Psoas muscle (tissue), 8 donors: ENCODE measurements around the gene HPS5. TPM values are rescaled to one million over a fixed set of nuclear protein-coding genes. Genes with fewer than 3 reads are reported as not detected.
"Not testable (repeated sequence)": the region's sequence is repeated elsewhere in the genome, so short reads cannot be mapped to it uniquely, and the experiment has no call there.

Experiments
- ATAC-seq, 4 donors: fragments of 200-7000 bp; cut with Tn5 transposase; one replicate each; pipeline ENCODE4 v1.9.1; 2020; ENCODE audit warnings: moderate library complexity in 3 of 4, mild to moderate bottlenecking in 2 of 4
- DNase-seq, 2 donors: peaks; one replicate each; pipeline ENCODE4 v3.0.0-alpha.2; 2020
- H3K27ac ChIP-seq: fragments of 200-600 bp; one replicate; pipeline ENCODE4 v1.8.0; 2022
- H3K27me3 ChIP-seq, 3 donors: fragments of 200-600 bp in 1 of 3; one replicate each; pipeline versions ENCODE4 v1.6.1 to v1.8.0; 2013 to 2022; ENCODE audit warnings: low read length in 2 of 3, mild to moderate bottlenecking in 2 of 3, moderate library complexity in 1 of 3; ENCODE audit not compliant: insufficient read depth in 3 of 3
- H3K36me3 ChIP-seq, 2 donors: fragments of 200-600 bp in 1 of 2; one replicate each; pipeline versions ENCODE4 v1.6.1 to v1.8.0; 2013 to 2022; ENCODE audit warnings: low read depth in 1 of 2, mild to moderate bottlenecking in 1 of 2, moderate library complexity in 1 of 2; ENCODE audit not compliant: insufficient read depth in 1 of 2
- H3K4me1 ChIP-seq: fragments of 200-600 bp; one replicate; pipeline ENCODE4 v1.8.0; 2022
- H3K4me3 ChIP-seq: fragments of 200-600 bp; one replicate; pipeline ENCODE4 v1.8.0; 2022; ENCODE audit warnings: mild to moderate bottlenecking
- H3K9me3 ChIP-seq: fragments of 200-600 bp; one replicate; pipeline ENCODE4 v1.8.0; 2022
- CTCF ChIP-seq: fragments of 200-600 bp; IDR thresholded peaks from one replicate; pipeline ENCODE4 v1.8.0; 2022; ENCODE audit warnings: antibody characterized with exemption
- WGBS, 3 donors: extraction: QIAGEN DNeasy Blood & Tissue Kit; methylation state at CpG; one replicate each; pipeline versions ENCODE4 v1.1.6 to v1.1.7; 2013; 5-methylcytosine and 5-hydroxymethylcytosine counted together
- intact Hi-C, 2 donors: fragments of 100-400 bp; cut with DNase I; formaldehyde crosslinking; loops; one replicate each; pipeline versions ENCODE4 v1.11.0 to v1.14.2; 2022
- polyA plus RNA-seq, 3 donors: library from polyadenylated mRNA; stranded (reverse); fragments of 200-250 nt; gene quantifications; one replicate each; pipeline ENCODE4 v1.2.3, GENCODE V29; 2013
- total RNA-seq, 4 donors: library from RNA; stranded (reverse); fragmentation: NEBNext Ultra II Directional in 2 of 4; extraction: Animal tissue kit (Norgen Biotek cat#: 25700) in 2 of 4; gene quantifications; one replicate each; pipeline versions ENCODE4 v1.2.1 to v1.2.4, GENCODE V29; 2021 to 2023
- donor health status: healthy with polysubstance abuse.
- donor health status: DM: no; HTN: no; CAD: no; lungs with moderate emphysema.
- donor health status: Bipolar disorder and iron deficiency.
- donor health status: healthy.
- donor health status: DM: yes; HTN: yes; CAD: no.
- donor health status: DM: no; HTN: no; CAD: no.
- donor health status: DM: no; HTN: no; CAD: no.
- donor health status: DM: yes; HTN: yes; CAD: no.

Gene HPS5
- total and polyA plus RNA-seq, 7 donors = 4.9 to 11.9 (median 9.9) TPM

GRCh38 chr11:18246379-18247190 lies 75.4 kb downstream of the HPS5 start:
- H3K4me3 ChIP-seq, H3K4me1 ChIP-seq, H3K27ac ChIP-seq, H3K36me3 ChIP-seq, H3K27me3 ChIP-seq, intact Hi-C loops, H3K9me3 ChIP-seq, DNase-seq: not testable (repeated sequence)
- ATAC-seq = peak in 1 of 4 donors; percentile 34
- 79 to 86% (median 85%) methylated on average over 9 to 10 of the region's 11 CpGs for WGBS, 3 donors

GRCh38 chr11:18245396-18245795 lies 76.5 kb downstream of the HPS5 start:
- DNase-seq = no peak
- no peaks in the 10 kb centered on the region for H3K36me3 ChIP-seq
- intact Hi-C loops = no loop called here
- WGBS, 3 donors = 66 to 73% (median 70%) methylated on average over 6 of the region's 6 CpGs
- ATAC-seq = peak in 1 of 4 donors; percentile 5
- H3K27me3 ChIP-seq = no peaks in the 10 kb centered on the region
- TF ChIP-seq CTCF = no peak
- no peaks in the 10 kb centered on the region for H3K9me3 ChIP-seq
- H3K4me1 ChIP-seq = no peaks in the 10 kb centered on the region
- H3K27ac ChIP-seq = no peak overlapping the region
- no peak overlapping the region for H3K4me3 ChIP-seq

- Histone ChIP-seq H3K27ac (no peak overlapping the region), H3K4me3 (no peak overlapping the region), H3K4me1 (no peaks in the 10 kb centered on the region), H3K36me3 (no peaks in the 10 kb centered on the region), H3K27me3 (peaks cover 0 to 3% (median 0%) of the 10 kb centered on the region in 3 donors), H3K9me3 (no peaks in the 10 kb centered on the region)
- ATAC-seq (peak in 1 of 4 donors; percentile 30), DNase-seq (no peak)
- intact Hi-C loops = no loop called here
- 0% methylated on average over 1 of the region's 1 CpG for WGBS, 3 donors
- peak; percentile 56 for TF ChIP-seq CTCF
These were observed 78.1 kb downstream of the HPS5 start for GRCh38 chr11:18243783-18244362.

- Histone ChIP-seq H3K27ac (no peak overlapping the region), H3K4me3 (no peak overlapping the region)
- TF ChIP-seq CTCF = no peak
These were observed 82.3 kb downstream of the HPS5 start for GRCh38 chr11:18239655-18240054.

GRCh38 chr11:18236664-18237356 lies 85.1 kb downstream of the HPS5 start, which contains the start of gene SAA4:
Gene SAA4 (minus strand): TSS chr11:18236802. CDS start chr11:18235926, 876 bp downstream.
- Histone ChIP-seq H3K4me1 (no peaks in the 10 kb centered on the region), H3K36me3 (no peaks in the 10 kb centered on the region), H3K9me3 (no peaks in the 10 kb centered on the region), H3K4me3 (no peak within 1 kb of the TSS), H3K27ac (no peak within 1 kb of the TSS), H3K27me3 (peaks cover 0 to 3% (median 2%) of the 10 kb centered on the region in 3 donors)
- intact Hi-C loops = no loop called here
- TF ChIP-seq CTCF = no peak
- DNase-seq (no peak), ATAC-seq (no peak)
- 59 to 64% (median 63%) methylated on average over 2 of the region's 2 CpGs for WGBS, 3 donors

More at GRCh38 chr11:18239655-18240054, 82.3 kb downstream of the HPS5 start:
- ATAC-seq = no peak
- DNase-seq = no peak
- intact Hi-C loops = no loop called here
- Histone ChIP-seq H3K4me1 (no peaks in the 10 kb centered on the region), H3K27me3 (peaks cover 0 to 3% (median 0%) of the 10 kb centered on the region in 3 donors), H3K36me3 (no peaks in the 10 kb centered on the region), H3K9me3 (no peaks in the 10 kb centered on the region)
- WGBS, 3 donors = 76 to 95% (median 80%) methylated on average over 1 of the region's 1 CpG
